KOPT-K1 (cell line): ENCODE results near the gene JAGN1.
"Not testable (repeated sequence)": the region's sequence is repeated elsewhere in the genome, so short reads cannot be mapped to it uniquely, and the experiment has no call there.

Experiments used
- H3K27ac ChIP-seq: fragments of 200-600 bp; sonication (generic); 2 replicates; pipeline ENCODE4 v1.5.1; 2016; ENCODE audit warnings: antibody characterized with exemption, mild to moderate bottlenecking, low read depth, low read length; ENCODE audit not compliant: poor library complexity, severe bottlenecking
- H3K36me3 ChIP-seq: fragments of 200-600 bp; sonication (generic); 2 replicates; pipeline ENCODE4 v1.5.1; 2017; ENCODE audit warnings: antibody characterized with exemption, mild to moderate bottlenecking, low read length, moderate library complexity; ENCODE audit not compliant: insufficient read depth
- H3K9me3 ChIP-seq: fragments of 200-600 bp; sonication (generic); 2 replicates; pipeline ENCODE4 v1.5.1; 2017; ENCODE audit warnings: antibody characterized with exemption, low read length, mild to moderate bottlenecking; ENCODE audit not compliant: insufficient read depth, poor library complexity, severe bottlenecking

Gene JAGN1

DNA sequence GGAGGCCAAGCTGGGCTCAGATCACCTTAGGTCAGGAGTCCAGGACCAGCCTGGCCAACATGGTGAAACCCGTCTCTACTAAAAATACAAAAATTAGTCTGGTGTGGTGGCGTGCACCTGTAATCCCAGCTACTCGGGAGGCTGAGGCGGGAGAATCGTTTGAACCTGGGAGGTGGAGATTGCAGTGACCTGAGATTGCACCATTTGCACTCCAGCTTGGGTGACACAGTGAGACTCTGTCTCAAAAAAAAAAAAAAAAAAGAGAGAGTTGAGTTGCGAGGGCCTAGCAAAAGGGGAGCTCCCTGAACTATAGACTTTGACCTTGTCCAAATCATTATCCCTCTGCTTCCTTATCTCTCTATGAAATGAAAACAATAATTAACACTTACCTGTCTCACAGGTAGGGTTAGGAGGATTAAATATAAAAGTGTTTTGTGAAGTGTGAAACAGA is 10.6 kb downstream of the JAGN1 start:
- not testable (repeated sequence) for H3K36me3 ChIP-seq
- peak overlapping the region; percentile 62 for H3K27ac ChIP-seq

DNA sequence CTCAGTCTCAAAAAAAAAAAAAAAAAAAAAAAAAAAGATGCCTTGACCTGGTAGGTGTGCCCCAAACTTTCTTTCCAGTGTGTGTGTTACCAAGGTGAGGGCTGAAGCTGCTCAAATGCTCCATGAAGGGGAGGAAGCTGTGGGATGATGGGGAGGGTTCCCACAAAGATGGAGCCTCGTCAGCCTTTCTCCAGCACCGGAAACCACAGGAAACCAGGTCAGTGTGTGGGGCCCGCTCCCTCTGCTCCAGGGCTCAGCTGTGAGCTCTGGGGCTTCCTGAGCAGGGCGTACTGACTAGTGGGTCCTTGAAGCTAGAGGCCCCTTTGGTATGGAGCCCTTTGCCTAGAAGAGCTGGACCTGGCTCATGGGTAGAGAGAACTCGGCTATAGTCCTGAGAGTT is 11.6 kb downstream of the JAGN1 start:
- peak overlapping the region; percentile 62 for H3K27ac ChIP-seq
- H3K9me3 ChIP-seq, result no peaks in the 10 kb centered on the region
- no peaks in the 10 kb centered on the region for H3K36me3 ChIP-seq

More for the DNA sequence above, 10.6 kb downstream of the JAGN1 start:
- H3K9me3 ChIP-seq, result not testable (repeated sequence)

DNA sequence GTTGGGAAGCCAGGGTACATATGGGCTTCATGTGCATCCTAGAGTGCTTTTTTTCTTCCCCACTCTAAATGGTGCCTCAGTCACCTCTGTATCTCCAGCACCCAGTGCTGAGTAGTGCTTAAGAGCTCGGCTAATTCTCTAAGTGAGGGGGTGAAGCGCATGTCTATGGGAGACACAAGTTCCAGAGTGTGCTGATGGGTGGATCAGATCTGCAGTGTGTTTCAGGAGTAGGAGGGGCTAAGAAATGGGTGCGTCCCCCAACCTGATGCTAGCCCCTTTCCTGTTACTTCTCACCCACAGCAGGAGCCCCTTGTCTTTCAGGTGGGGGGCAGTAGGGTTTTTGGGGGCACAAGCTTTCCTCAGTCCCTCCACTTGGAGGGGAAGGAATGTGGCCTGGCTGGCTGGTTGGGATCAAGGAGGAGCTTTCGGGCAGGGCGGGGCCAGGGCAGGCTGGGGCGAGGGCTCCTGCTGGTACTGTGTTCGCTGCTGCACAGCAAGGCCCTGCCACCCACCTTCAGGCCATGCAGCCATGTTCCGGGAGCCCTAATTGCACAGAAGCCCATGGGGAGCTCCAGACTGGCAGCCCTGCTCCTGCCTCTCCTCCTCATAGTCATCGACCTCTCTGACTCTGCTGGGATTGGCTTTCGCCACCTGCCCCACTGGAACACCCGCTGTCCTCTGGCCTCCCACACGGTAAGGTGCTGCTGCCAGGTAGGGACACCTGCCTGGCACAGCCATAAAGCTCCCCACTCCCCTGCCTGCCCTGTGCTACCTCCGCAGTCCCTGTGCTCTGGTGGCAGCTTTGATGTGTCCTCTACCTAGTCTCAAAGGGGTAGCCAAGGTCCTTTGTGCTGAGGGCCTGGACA is 12.2 kb downstream of the JAGN1 start, which contains the start of gene IL17RE:
TSS of gene IL17RE (plus strand) at position 477 of the 866 bp plus-strand sequence. CDS start at position 562, 85 bp downstream.
- H3K27ac ChIP-seq, result peak within 1 kb of the TSS; percentile 62
- H3K36me3 ChIP-seq, result no peaks in the 10 kb centered on the region
- no peaks in the 10 kb centered on the region for H3K9me3 ChIP-seq

DNA sequence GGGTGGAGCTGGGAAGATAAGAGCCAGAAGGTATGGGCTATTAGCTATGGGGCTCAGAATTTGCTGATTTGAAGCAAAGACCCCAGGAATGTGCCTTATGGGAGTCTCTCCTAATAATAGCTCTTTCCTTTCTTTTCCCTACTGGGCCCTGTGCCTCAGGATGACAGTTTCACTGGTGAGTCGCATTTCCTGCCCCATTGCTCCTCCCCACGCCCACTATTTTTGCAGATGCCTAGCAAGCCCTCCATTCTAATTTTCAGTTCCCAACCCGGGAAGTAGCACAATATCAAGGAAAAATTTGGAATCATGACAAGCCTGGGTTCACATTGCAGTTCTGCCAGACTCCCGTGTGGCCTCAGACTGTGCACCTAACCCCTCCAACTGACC is 12.8 kb downstream of the JAGN1 start:
- no peaks in the 10 kb centered on the region for H3K9me3 ChIP-seq
- H3K27ac ChIP-seq, result peak overlapping the region; percentile 62
- H3K36me3 ChIP-seq, result no peaks in the 10 kb centered on the region

DNA sequence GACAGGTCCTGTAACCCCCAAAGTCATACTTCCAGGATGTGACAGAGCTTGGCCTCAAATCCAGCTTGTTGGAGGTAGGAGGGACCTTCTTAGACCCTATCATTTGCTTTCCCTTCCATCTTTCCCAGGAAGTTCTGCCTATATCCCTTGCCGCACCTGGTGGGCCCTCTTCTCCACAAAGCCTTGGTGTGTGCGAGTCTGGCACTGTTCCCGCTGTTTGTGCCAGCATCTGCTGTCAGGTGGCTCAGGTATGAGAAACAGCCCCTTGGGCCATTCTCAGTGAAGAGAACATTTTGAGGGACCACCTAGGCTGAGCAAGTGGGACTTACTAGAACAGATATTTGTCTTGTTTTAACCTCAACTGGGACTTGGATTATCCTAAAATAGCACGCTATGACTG is 13.5 kb downstream of the JAGN1 start:
- no peaks in the 10 kb centered on the region for H3K36me3 ChIP-seq
- H3K9me3 ChIP-seq, result no peaks in the 10 kb centered on the region
- no peak overlapping the region for H3K27ac ChIP-seq

DNA sequence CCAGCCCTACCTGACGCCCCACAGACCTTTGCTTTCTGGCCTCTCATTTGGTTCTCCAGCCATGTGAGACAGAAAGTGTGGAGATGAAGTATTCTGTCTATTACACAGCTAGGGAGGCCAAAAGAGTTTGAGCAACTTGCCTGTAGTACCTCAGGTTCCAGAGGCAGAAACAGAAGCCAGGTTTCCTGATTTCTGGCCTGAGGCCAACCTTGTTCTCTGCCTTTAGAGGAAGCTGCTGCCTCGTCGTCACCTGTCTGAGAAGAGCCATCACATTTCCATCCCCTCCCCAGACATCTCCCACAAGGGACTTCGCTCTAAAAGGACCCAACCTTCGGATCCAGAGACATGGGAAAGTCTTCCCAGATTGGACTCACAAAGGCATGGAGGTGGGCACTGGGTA is 16.1 kb downstream of the JAGN1 start:
- H3K9me3 ChIP-seq, result no peaks in the 10 kb centered on the region
- no peaks in the 10 kb centered on the region for H3K36me3 ChIP-seq
- no peak overlapping the region for H3K27ac ChIP-seq

DNA sequence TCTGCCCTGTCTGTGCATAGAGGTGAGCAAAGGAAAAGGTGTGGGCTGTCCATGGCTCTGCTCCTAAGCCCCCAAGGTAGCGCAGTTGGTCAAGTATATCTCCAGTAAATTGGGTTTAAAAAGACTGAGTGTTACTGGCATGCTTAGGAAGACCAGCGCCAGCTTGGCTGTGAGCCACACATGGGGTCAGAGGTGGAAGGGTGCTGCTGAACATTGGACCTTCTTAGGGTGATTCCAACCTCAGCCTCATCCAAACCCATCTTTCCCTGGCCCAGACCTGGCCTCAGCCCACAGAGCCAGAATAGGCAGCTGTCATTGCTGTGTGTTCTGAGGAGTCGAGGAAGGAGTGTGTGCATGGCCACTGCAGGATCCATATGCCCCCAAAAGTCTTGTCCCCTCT is 17.9 kb downstream of the JAGN1 start:
- H3K9me3 ChIP-seq, result no peaks in the 10 kb centered on the region
- no peaks in the 10 kb centered on the region for H3K36me3 ChIP-seq
- no peak overlapping the region for H3K27ac ChIP-seq

DNA sequence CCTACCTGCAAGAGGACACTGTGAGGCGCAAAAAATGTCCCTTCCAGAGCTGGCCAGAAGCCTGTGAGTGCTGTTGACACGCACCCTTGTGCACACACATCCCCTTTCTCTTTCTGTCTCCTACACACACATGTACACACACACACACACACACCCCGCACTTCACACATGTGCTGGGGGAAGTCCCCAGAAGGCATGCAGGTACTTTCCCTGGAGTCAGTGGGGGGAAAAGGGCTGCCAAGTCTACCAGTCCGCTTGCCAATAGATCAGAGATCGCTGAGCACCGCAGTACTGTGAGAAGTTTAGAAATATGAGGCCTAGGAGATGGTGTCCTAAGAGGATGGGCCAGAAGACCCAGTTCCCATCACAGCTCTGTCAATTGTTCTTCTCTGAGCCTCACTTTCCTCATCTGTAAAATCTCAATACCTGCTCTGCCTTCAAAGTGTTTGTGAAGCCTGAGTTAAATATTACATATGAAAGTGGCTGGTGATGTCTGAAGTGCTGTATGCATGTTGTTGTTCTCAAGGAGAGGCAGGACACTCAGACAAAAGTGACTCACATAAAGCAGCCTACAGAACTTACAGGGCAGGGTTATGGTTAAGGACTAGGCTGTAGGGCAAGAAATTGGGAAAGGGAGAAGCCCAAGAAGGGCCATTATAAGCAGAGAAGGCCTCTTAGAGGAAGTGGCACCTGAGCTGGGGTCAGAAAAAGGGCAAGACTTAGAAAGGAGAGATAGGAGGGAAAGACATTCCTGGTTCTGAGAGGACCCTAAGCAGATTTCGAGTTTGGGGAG is 19.0 kb downstream of the JAGN1 start:
- no peak overlapping the region for H3K27ac ChIP-seq
- no peaks in the 10 kb centered on the region for H3K9me3 ChIP-seq
- H3K36me3 ChIP-seq, result no peaks in the 10 kb centered on the region

DNA sequence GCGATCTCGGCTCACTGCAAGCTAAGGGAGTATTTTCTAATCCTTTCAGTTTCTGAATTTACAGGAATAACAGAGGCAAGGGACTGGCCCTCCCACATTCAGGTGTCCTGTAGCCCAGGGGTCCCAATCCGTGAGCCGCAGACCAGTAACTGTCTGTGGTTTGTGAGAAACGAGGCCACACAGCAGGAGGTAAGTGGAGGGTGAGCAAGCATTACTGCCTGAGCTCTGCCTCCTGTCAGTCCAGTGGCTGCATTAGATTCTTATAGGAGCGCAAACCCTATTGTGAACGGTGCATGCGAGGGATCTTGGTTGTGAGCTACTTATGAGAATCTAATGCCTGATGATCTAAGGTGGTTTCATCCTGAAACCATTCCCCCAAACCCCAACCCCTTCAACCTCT is 21.5 kb downstream of the JAGN1 start:
- no peaks in the 10 kb centered on the region for H3K9me3 ChIP-seq
- H3K27ac ChIP-seq, result no peak overlapping the region
- H3K36me3 ChIP-seq, result no peaks in the 10 kb centered on the region

DNA sequence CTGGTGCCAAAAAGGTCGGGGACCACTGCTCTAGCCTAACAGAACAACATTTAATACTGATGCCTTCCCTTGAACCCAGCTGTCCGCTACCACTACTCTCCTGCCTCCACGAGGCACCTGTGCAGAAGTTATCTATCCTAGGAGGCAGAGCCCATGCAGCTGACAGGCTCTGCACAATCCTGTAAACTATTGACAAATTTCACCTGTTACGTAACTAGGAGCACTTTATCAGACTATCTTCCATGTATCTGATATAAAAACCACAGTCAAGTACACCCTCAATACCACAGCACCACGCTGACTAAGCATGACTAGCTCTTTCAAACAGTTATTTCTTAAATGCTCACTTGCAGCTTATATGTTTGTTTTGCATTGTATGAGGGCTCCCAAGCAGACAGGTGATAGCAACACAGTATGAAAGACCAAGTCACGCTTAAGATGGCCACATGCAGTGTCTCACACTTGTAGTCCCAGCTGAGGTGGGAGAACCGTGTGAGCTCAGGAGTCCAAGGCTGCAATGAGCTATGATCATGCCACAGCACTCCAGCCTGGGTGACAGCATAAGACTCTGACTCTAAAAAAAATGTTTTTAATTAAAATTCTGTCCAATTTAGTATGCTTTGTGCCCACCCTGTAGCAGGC is 22.0 kb downstream of the JAGN1 start:
- Histone ChIP-seq H3K27ac (no peak overlapping the region), H3K36me3 (no peaks in the 10 kb centered on the region), H3K9me3 (no peaks in the 10 kb centered on the region)

DNA sequence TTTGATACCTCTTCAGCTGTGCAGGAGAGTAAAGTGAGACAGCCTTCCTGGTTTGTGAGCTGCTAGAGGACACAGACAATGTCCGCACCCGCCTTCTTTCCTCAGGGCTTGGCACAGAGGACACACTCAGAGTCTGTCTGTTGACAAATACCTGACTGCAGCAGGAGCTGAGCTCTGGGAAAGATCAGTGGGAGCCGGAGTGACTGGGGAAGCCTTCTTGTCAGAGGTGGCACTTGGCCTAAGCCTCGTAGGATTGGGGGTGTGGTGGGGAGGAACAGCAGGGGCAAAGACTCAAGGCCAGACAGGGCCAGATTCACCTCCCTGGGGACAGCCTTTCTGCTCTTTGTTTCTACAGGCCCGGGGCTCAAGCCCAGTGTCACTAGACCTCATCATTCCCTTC is 23.2 kb downstream of the JAGN1 start:
- H3K9me3 ChIP-seq, result no peaks in the 10 kb centered on the region
- H3K36me3 ChIP-seq, result no peaks in the 10 kb centered on the region
- H3K27ac ChIP-seq, result no peak overlapping the region

DNA sequence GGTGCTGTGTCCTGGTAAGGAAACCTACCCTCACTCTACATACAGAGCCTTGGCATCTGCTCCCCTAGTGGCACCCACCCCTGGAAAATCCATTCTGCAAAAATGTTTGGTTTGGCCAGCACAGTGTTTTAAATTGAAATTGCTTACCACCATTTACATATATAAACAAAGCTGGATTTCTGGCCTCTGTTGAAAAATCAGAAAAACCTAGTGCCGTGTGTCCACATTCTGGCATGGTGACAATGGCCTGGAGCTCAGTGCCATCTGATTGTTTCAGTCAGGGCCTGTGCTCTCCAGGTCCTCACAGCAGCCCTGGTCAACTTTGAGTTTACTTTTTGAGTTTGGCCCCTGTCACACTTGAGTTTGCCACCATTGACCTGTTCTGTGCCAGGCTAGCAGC is 23.6 kb downstream of the JAGN1 start:
- Histone ChIP-seq H3K27ac (no peak overlapping the region), H3K9me3 (no peaks in the 10 kb centered on the region), H3K36me3 (no peaks in the 10 kb centered on the region)

DNA sequence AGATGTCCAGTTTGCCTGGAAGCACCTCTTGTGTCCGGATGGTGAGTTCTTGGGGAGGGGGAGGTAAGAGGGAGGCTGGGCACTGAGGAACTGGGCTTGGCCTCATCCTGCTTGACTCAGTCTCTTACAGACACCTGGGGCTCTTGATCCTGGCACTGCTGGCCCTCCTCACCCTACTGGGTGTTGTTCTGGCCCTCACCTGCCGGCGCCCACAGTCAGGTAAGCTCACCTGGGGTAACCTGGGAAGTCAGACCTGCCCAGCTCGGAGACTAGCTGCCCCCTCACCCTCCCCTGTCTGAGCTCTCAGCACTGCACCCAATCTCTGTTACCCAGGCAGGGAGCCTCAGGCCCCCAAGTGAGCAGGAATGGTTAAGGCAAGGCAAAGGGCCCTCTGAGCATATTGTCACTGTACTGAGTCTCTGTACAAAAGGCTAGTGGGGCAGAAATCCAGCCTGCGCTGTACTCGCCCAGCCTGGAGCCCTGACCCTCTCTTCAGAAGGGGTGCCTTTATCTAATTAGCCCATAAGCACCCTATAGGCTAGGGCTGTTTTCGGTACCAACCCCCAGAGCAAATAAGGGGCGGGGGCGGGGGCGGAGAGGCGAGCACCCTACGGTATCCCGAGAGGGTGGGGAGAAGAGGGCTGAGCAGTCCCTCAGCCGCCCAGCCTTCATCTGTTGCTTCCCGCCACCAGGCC is 24.3 kb downstream of the JAGN1 start:
- no peak overlapping the region for H3K27ac ChIP-seq
- H3K36me3 ChIP-seq, result no peaks in the 10 kb centered on the region
- no peaks in the 10 kb centered on the region for H3K9me3 ChIP-seq

DNA sequence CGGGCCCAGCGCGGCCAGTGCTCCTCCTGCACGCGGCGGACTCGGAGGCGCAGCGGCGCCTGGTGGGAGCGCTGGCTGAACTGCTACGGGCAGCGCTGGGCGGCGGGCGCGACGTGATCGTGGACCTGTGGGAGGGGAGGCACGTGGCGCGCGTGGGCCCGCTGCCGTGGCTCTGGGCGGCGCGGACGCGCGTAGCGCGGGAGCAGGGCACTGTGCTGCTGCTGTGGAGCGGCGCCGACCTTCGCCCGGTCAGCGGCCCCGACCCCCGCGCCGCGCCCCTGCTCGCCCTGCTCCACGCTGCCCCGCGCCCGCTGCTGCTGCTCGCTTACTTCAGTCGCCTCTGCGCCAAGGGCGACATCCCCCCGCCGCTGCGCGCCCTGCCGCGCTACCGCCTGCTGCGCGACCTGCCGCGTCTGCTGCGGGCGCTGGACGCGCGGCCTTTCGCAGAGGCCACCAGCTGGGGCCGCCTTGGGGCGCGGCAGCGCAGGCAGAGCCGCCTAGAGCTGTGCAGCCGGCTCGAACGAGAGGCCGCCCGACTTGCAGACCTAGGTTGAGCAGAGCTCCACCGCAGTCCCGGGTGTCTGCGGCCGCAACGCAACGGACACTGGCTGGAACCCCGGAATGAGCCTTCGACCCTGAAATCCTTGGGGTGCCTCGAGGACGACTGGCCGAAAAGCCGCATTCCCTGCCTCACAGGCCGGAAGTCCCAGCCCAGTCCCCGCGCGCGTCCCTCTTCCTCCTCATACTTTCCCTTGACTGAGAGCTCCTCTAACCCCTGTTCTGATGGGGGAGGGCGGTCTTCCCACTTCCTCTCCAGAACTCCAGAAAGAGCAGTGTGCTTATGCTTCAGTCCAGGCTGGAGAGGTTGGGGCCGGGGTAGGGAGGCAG is 25.1 kb downstream of the JAGN1 start:
- H3K27ac ChIP-seq, result no peak overlapping the region
- H3K9me3 ChIP-seq, result no peaks in the 10 kb centered on the region

More for the DNA sequence above, 25.1 kb downstream of the JAGN1 start:
- H3K36me3 ChIP-seq, result no peaks in the 10 kb centered on the region
